Retinal pigment epithelial cell (primary cell): Measurements from ENCODE around the gene FOXL2NB.

Source experiments
- DNase-seq: peaks from one replicate; pipeline ENCODE4 v3.0.0-alpha.2; 2010; ENCODE audit warnings: low read depth
- H3K4me3 ChIP-seq: 2 replicates; pipeline ENCODE4 v1.5.1; 2011; ENCODE audit warnings: mild to moderate bottlenecking, low read length, control low read depth, moderate library complexity
- TF ChIP-seq, protein P1 (sequence below): conservative IDR thresholded peaks from 2 replicates; pipeline ENCODE4 v1.5.1; 2011; ENCODE audit warnings: low read depth, low read length, control low read depth, inconsistent platforms

The FOXL2NB gene

DNA sequence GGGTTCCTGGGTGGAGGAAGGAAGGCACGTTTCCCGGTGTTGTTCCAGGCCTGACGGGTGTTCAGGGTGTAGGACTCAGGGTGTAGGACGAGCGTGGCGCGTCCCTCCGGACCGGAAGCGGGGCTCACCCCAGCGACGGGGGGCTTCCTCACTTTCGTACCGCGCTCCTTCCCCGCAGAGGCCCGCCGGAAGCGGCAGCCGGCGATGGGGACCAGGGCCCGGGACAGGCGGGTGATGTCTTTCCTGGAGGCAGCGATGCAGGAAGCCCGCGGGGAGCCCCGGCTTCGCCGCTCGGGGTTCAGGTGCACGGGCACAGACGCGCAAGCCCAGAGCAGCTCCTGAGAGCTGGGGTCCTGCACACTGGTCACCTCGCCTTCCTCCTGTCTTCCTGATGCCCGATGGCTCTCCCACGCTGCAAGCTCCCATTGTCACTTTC is 13.4 kb downstream of the FOXL2NB start:
- TF ChIP-seq, protein P1, sequence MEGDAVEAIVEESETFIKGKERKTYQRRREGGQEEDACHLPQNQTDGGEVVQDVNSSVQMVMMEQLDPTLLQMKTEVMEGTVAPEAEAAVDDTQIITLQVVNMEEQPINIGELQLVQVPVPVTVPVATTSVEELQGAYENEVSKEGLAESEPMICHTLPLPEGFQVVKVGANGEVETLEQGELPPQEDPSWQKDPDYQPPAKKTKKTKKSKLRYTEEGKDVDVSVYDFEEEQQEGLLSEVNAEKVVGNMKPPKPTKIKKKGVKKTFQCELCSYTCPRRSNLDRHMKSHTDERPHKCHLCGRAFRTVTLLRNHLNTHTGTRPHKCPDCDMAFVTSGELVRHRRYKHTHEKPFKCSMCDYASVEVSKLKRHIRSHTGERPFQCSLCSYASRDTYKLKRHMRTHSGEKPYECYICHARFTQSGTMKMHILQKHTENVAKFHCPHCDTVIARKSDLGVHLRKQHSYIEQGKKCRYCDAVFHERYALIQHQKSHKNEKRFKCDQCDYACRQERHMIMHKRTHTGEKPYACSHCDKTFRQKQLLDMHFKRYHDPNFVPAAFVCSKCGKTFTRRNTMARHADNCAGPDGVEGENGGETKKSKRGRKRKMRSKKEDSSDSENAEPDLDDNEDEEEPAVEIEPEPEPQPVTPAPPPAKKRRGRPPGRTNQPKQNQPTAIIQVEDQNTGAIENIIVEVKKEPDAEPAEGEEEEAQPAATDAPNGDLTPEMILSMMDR = no peak
- no peak for DNase-seq
- H3K4me3 ChIP-seq = peak overlapping the region; percentile 14

DNA sequence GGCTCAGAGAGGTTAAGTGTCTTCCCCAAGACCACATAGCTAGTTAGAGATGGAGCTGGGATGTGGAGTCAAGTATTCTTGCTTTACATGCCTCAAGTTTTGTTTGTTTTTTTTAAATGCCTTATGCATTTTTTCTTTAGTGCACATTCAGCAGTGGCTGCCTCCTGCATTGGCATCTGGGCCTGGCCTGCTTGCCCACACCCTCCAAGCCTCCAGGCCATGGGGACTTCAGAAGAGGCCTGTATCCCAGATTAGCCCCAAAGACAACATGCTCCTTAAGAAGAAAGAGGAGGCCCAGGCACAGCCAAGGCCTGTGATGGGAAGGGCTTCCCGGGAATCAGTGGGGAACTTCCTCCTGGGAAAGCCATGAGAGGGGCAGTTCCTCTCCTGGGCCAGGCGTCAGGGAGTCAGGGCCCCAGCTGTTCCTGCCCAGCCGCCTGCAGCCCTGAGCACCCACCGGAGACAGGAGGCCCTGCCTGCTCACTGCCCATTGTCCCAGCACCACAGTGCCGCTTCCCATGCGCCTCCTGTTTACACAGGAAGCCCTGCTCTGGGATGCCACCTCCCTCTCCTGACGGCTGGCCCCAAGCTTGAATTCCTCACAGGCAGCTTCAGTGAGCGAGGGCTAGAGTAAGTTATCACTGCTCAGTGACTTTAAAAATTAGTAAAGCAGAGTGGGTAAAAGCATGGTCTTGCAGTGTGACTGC is 16.0 kb downstream of the FOXL2NB start:
- TF ChIP-seq, protein P1 = no peak
- DNase-seq = no peak
- H3K4me3 ChIP-seq = no peak overlapping the region

DNA sequence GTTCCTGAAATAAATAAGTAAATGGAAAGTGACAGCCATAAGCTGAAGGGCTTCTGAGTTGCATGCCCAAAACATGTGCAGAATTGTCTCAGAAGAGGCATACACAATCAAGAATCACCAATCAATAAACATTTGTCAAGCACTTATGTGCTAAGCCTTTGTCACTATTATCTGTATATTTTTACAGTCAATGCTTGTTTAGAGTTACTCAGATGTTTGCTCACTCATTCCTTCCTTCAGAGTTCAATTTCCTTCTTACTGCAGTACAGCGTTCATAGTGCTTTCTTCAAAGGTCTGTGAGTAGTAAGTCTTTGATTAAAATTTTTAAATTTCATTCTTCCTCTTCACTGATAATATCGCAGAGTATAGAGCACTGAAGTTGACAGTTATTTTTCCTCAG is 17.2 kb downstream of the FOXL2NB start:
- TF ChIP-seq, protein P1 = no peak
- no peak for DNase-seq
- no peak overlapping the region for H3K4me3 ChIP-seq

DNA sequence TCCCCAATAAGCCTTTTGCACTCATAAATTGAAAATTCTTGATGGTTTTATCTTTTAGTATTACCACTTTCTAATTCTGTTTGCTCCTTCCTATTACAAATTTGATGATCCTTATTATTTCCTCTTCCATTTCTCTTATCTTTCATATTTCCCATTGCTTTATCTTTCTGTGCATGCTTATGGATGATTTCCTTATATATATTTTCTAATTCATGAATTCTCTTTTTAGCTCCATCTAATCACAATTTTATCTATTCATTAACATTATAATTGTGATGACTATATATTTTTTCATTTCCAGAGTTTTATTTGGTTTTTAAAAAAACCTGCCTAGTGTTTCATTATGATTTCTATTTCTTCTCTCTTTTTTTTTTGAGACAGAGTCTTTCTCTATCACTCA is 17.9 kb downstream of the FOXL2NB start:
- DNase-seq = no peak
- TF ChIP-seq, protein P1 = no peak
- no peak overlapping the region for H3K4me3 ChIP-seq

DNA sequence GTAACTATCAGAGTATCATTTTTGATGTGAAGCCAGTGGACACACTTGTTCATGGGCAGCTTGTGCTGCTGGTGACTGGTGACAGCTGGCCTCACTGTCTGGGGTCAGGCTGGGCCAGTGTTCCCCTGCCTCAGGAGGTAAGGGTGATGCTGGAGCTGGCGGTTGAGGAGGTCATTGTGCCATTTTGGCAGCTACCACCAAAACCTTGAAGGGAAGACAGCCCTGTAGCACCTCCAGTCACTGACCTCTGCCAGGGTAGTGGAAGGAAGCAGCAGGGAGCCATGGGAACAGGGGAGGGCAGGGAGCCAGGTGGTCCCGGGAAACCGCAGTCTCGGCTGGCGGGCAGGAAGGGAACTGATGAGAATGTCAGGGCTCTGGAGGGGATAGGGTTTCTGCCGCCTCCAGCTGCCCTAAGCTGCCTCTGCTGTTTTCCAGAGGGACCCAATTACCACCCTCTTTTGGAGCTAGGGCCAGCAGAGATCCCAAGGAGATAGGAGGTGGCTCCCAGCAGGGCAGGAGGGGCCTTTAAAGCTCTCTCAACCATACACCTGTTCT is 24.8 kb downstream of the FOXL2NB start:
- no peak overlapping the region for H3K4me3 ChIP-seq
- TF ChIP-seq, protein P1 = no peak
- no peak for DNase-seq

DNA sequence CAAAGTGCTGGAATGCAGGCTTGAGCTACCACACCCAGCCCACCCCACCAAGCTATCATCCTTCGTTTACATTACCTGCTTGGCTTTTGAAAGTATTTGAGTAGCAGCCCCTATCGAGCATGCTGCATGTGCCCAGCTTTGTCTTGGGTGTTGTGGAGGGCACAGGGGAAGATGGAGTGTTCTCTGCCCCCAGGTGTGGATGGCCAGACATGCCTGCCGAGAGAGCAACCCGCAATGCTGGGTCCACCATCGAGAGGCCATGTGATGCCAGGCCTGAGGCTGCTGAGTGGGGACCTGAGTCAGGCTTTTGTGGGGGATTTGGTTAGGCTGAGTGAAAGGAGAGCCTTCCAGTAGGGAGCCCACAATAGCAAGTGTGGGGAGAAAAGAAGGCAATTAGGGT is 25.9 kb downstream of the FOXL2NB start:
- no peak overlapping the region for H3K4me3 ChIP-seq
- TF ChIP-seq, protein P1 = no peak
- DNase-seq = no peak

DNA sequence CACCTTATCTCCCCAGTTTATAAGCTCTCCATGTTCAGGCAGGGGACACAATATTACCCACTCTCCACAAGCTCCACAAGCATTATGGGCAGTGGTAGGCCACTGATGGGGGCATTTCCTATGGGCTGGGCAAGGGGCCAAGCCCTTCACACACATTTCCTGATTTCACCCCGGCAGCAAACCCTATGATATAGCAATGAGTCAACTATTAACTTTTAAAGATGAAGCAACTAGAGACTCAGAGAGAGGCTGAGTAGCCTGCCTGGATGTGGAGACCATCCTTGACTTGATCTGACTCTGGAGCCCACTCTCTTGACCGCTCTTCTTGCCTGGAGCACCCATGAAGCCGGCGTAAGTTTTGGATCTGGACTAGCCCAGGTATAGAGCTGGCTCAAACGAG is 27.4 kb downstream of the FOXL2NB start:
- TF ChIP-seq, protein P1 = no peak
- no peak for DNase-seq

More for the DNA sequence above, 27.4 kb downstream of the FOXL2NB start:
- no peak overlapping the region for H3K4me3 ChIP-seq
